Ishikawa (cell line): Measurements from ENCODE around the gene CHRDL2.

Experiments used
- CEBPB ChIP-seq: IDR thresholded peaks from 2 replicates; pipeline ENCODE4 v1.6.1; 2012
- CREB1 ChIP-seq: IDR thresholded peaks from 2 replicates; pipeline ENCODE4 v1.6.1; 2012; ENCODE audit warnings: low read depth
- EGR1 ChIP-seq: IDR thresholded peaks from 2 replicates; pipeline ENCODE4 v1.6.1; 2012
- EP300 ChIP-seq: IDR thresholded peaks from 2 replicates; pipeline ENCODE4 v1.6.1; 2012; ENCODE audit warnings: borderline replicate concordance
- FOXM1 ChIP-seq: IDR thresholded peaks from 2 replicates; pipeline ENCODE4 v1.6.1; 2012; ENCODE audit warnings: low read depth, borderline replicate concordance
- NFIC ChIP-seq: IDR thresholded peaks from 2 replicates; pipeline ENCODE4 v1.6.1; 2012
- RAD21 ChIP-seq: IDR thresholded peaks from 2 replicates; pipeline ENCODE4 v1.6.1; 2012; ENCODE audit warnings: low read depth
- TAF1 ChIP-seq: IDR thresholded peaks from 2 replicates; pipeline ENCODE4 v1.6.1; 2012; ENCODE audit warnings: low read depth, mild to moderate bottlenecking
- TCF12 ChIP-seq: IDR thresholded peaks from 2 replicates; pipeline ENCODE4 v1.6.1; 2012; ENCODE audit warnings: low read depth
- TEAD4 ChIP-seq: IDR thresholded peaks from 2 replicates; pipeline ENCODE4 v1.6.1; 2012
- YY1 ChIP-seq: IDR thresholded peaks from 2 replicates; pipeline ENCODE4 v1.6.1; 2012; ENCODE audit warnings: low read depth
- ZBTB7A ChIP-seq: IDR thresholded peaks from 2 replicates; pipeline ENCODE4 v1.6.1; 2012; ENCODE audit warnings: low read depth
- TF ChIP-seq, protein P1 (sequence below): IDR thresholded peaks from 2 replicates; pipeline ENCODE4 v1.6.1; 2012
- TF ChIP-seq, protein P2 (sequence below): IDR thresholded peaks from 2 replicates; pipeline ENCODE4 v1.6.1; 2012
- TF ChIP-seq, protein P3 (sequence below): IDR thresholded peaks from 2 replicates; pipeline ENCODE4 v1.6.1; 2012; ENCODE audit warnings: low read depth, mild to moderate bottlenecking

Gene CHRDL2

DNA sequence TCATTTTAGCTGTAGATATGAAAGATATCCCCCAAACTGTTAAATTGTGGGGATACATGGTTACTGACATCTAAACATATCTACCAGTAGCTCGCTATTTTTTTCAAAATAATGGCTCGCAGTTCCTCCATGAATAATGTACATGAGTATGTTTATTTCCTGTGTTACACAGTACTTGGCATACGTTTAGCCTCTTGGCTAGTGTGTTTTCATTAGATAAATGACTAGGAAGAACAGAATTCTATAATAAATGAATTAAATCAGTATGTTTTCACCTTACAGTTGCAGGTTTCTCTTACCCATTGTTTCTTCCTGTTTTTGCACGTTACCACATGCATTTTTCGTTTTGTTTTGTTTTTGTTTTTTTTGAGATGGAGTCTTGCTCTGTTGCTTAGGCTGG lies 39.2 kb upstream of the CHRDL2 start:
- TF ChIP-seq, protein P1, sequence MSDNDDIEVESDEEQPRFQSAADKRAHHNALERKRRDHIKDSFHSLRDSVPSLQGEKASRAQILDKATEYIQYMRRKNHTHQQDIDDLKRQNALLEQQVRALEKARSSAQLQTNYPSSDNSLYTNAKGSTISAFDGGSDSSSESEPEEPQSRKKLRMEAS = no peak
- TF ChIP-seq, protein P2, sequence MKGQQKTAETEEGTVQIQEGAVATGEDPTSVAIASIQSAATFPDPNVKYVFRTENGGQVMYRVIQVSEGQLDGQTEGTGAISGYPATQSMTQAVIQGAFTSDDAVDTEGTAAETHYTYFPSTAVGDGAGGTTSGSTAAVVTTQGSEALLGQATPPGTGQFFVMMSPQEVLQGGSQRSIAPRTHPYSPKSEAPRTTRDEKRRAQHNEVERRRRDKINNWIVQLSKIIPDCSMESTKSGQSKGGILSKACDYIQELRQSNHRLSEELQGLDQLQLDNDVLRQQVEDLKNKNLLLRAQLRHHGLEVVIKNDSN = no peak
- no peak for TF ChIP-seq CREB1
- no peak for TF ChIP-seq CEBPB
- TF ChIP-seq NFIC = no peak
- TF ChIP-seq ZBTB7A = no peak
- TF ChIP-seq RAD21 = no peak
- TF ChIP-seq EGR1 = no peak
- no peak for TF ChIP-seq EP300
- TF ChIP-seq, protein P3, sequence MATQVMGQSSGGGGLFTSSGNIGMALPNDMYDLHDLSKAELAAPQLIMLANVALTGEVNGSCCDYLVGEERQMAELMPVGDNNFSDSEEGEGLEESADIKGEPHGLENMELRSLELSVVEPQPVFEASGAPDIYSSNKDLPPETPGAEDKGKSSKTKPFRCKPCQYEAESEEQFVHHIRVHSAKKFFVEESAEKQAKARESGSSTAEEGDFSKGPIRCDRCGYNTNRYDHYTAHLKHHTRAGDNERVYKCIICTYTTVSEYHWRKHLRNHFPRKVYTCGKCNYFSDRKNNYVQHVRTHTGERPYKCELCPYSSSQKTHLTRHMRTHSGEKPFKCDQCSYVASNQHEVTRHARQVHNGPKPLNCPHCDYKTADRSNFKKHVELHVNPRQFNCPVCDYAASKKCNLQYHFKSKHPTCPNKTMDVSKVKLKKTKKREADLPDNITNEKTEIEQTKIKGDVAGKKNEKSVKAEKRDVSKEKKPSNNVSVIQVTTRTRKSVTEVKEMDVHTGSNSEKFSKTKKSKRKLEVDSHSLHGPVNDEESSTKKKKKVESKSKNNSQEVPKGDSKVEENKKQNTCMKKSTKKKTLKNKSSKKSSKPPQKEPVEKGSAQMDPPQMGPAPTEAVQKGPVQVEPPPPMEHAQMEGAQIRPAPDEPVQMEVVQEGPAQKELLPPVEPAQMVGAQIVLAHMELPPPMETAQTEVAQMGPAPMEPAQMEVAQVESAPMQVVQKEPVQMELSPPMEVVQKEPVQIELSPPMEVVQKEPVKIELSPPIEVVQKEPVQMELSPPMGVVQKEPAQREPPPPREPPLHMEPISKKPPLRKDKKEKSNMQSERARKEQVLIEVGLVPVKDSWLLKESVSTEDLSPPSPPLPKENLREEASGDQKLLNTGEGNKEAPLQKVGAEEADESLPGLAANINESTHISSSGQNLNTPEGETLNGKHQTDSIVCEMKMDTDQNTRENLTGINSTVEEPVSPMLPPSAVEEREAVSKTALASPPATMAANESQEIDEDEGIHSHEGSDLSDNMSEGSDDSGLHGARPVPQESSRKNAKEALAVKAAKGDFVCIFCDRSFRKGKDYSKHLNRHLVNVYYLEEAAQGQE = no peak
- no peak for TF ChIP-seq TEAD4
- TF ChIP-seq YY1 = no peak
- no peak for TF ChIP-seq TAF1
- TF ChIP-seq TCF12 = no peak
- TF ChIP-seq FOXM1 = no peak

DNA sequence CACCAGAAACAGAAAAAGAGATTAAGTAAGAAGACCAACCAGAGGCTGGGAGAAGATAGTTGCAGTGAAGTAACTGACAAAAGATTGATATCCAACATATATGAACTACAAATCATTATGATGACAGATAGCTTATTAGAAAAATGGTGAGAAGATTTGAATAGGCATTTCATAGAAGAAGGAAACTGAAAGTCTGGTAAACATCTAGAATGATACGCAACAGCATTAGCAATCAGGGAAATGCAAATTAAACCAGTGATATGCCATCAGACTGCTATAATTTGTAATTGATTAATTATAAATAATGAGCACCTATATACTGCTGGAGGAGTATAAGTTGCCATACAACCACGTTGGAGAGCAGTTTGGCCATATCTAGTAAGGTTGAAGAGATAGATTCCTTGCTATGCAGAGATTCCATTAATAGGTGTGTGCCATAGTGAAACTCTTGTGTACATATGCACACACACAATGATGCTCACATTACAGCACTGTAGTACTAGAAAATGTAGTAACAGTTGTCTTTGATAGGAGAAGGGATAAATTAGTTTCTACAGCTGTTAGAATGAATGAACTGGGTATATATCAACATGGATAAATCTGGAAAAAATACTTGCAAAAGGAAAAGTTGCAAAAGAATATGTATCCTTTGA lies 38.0 kb upstream of the CHRDL2 start:
- no peak for TF ChIP-seq NFIC
- TF ChIP-seq EP300 = no peak
- TF ChIP-seq, protein P3 = no peak
- TF ChIP-seq TAF1 = no peak

DNA sequence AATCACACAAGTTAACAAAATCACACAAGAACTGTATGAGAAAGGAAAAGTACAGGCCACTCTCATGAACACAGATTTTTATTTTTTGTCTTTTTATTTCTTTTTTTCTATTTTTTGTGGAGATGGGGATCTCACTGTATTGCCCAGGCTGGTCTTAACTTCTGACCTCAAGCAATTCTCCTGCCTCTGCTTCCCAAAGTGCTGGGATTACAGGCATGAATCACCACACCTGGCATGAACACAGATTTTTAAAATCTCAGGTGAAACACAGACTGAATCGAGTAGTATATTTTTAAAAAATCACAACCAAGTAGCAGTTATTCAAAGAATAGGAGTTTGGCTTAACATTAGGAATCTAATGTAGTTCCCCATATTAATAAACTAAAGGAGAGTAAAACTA lies 35.7 kb upstream of the CHRDL2 start:
- TF ChIP-seq TCF12 (no peak), ZBTB7A (no peak), YY1 (no peak), FOXM1 (no peak), RAD21 (no peak), TEAD4 (no peak), EP300 (no peak), EGR1 (no peak), NFIC (no peak), CEBPB (no peak), CREB1 (no peak), TAF1 (no peak)
- TF ChIP-seq, protein P2 = no peak
- TF ChIP-seq, protein P1 = no peak
- TF ChIP-seq, protein P3 = no peak

DNA sequence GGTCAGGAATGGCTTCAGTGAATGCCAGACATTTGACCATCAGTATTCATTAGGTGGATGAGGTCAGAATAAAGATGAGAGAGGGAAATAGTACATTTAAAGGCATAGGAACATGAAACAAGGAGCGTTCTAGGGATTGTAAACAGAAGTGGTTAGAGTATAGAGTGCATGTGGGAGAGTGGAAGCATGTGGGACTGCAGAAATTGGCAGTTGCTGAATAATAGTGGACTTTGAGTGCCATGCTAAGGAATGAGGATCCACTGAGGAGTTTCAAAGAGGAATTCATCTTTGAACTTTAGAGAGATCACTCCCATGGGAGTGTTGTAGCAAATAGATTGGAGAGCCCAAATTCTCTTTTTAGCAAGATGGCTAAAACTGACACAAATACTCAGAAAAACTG lies 25.3 kb upstream of the CHRDL2 start:
- TF ChIP-seq EGR1 (no peak), EP300 (no peak), TCF12 (no peak), TAF1 (no peak), TEAD4 (no peak), YY1 (no peak), FOXM1 (no peak), ZBTB7A (no peak), CEBPB (no peak), CREB1 (no peak), RAD21 (no peak)
- TF ChIP-seq, protein P3 = no peak
- TF ChIP-seq, protein P1 = no peak
